ENCODE results near the gene DDX31. TPM values are rescaled to one million over a fixed set of nuclear protein-coding genes. Genes with fewer than 3 reads are reported as not detected.

DDX31 gene
- total RNA-seq, 2 donors from 2014 or later: 7.6 to 19.7 TPM

DNA sequence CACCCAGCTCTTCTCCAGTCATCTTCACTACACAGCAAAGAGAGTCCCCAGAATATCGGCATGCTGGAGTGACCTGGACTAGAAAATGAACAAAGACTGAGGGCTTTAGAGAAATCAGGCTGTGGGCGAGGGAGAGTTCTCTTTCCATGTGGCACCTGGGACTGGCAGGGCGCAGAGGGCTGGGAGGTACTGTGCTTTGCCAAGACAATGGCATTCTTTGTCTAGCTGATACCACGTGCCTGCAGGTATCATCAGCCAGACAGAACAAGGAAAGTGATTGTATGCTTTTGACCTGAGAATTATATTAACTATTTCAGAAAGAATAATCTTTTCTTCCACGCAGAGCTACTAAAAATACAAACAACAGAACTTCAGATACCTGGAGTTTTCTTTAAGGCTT lies 30.5 kb downstream of the DDX31 start:
- Histone ChIP-seq H3K36me3 (peaks cover 34% of the 10 kb centered on the region), H3K4me3 (no peak overlapping the region), H3K27me3 (replicated peaks; ENCODE audit: insufficient read depth) (no peaks in the 10 kb centered on the region), H3K27ac (no peak overlapping the region), H3K9me3 (no peaks in the 10 kb centered on the region), H3K4me1 (ENCODE audit: control insufficient read depth in 1 of 2, low read depth in 2 of 2) (no peaks in the 10 kb centered on the region)
- TF ChIP-seq, protein P1, sequence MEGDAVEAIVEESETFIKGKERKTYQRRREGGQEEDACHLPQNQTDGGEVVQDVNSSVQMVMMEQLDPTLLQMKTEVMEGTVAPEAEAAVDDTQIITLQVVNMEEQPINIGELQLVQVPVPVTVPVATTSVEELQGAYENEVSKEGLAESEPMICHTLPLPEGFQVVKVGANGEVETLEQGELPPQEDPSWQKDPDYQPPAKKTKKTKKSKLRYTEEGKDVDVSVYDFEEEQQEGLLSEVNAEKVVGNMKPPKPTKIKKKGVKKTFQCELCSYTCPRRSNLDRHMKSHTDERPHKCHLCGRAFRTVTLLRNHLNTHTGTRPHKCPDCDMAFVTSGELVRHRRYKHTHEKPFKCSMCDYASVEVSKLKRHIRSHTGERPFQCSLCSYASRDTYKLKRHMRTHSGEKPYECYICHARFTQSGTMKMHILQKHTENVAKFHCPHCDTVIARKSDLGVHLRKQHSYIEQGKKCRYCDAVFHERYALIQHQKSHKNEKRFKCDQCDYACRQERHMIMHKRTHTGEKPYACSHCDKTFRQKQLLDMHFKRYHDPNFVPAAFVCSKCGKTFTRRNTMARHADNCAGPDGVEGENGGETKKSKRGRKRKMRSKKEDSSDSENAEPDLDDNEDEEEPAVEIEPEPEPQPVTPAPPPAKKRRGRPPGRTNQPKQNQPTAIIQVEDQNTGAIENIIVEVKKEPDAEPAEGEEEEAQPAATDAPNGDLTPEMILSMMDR (IDR thresholded peaks at IDR 0.05): no peak
- DNase-seq (ENCODE audit: low spot score): no peak
- no peak for ATAC-seq (ENCODE audit: insufficient number of reproducible peaks, low FRiP score, low read depth)

DNA sequence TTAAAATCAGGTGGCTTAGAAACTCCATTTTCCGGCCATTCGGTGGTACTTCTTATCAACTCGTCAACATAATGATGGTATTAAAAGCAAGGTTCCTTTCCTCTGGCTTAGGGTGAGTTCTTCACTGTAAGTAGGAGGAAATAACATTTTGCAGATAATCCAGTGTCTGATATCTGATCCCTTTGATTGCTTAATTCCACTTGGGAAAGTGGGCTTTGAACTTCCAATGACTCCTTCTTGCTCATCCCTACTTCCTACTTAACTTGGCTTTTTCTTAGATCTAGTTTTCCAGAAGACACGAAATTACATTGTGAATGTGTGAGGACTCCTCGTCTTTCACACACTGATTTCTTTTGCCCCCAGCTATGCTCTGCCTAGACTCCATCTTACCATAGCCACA lies 31.5 kb downstream of the DDX31 start:
- H3K4me3 ChIP-seq: no peak overlapping the region
- H3K9me3 ChIP-seq: no peaks in the 10 kb centered on the region
- no peak overlapping the region for H3K27ac ChIP-seq
- TF ChIP-seq, protein P1 (IDR thresholded peaks at IDR 0.05): no peak
- H3K27me3 ChIP-seq (replicated peaks; ENCODE audit: insufficient read depth): no peaks in the 10 kb centered on the region
- DNase-seq (ENCODE audit: low spot score): no peak
- no peak for ATAC-seq (ENCODE audit: insufficient number of reproducible peaks, low FRiP score, low read depth)
- no peaks in the 10 kb centered on the region for H3K4me1 ChIP-seq (ENCODE audit: control insufficient read depth in 1 of 2, low read depth in 2 of 2)
- peaks cover 34% of the 10 kb centered on the region for H3K36me3 ChIP-seq

DNA sequence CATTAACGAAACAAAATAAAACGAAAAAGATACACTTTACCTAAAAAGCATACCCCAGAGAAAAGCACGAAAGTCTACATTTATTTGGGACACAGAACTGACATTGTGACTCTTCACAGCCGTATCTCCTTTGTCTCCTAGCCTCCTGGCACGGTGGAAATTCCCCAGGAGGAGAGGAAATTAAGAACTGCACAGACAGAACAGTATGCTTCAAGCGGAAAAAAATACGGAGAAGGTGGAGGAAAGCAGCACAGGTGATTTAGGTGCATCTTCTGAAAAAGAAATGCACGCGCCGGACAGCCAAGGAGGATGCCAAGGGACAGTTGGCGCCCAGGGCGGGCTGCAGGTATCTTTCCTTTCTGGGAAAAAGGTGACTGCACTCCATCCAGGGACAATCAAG lies 32.0 kb downstream of the DDX31 start:
- DNase-seq (ENCODE audit: low spot score) (no peak), ATAC-seq (ENCODE audit: insufficient number of reproducible peaks, low FRiP score, low read depth) (no peak)
- H3K4me3 ChIP-seq: no peak overlapping the region
- no peak overlapping the region for H3K27ac ChIP-seq
- H3K27me3 ChIP-seq (replicated peaks; ENCODE audit: insufficient read depth): no peaks in the 10 kb centered on the region
- H3K36me3 ChIP-seq: peaks cover 32% of the 10 kb centered on the region
- H3K9me3 ChIP-seq: no peaks in the 10 kb centered on the region
- no peaks in the 10 kb centered on the region for H3K4me1 ChIP-seq (ENCODE audit: control insufficient read depth in 1 of 2, low read depth in 2 of 2)
- TF ChIP-seq, protein P1 (IDR thresholded peaks at IDR 0.05): no peak

DNA sequence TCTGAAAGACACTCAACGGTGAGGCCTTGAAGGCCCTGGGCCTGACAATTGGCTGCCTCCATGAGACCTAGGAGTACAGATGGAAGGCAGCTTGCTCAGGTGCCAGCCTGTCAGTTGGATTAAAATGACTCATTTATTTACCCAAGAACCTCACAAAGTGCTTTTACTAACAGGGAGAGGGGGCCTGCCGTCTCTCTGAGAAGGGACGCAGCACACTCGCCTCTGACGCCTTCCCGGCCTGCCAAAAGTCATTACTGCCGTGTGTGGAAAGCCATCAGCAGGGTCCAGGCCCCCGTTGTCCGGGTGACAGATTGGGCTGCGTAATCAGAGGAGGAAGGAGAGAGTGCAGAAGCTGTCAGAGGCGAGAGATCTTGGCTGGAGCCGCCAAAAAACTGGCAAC lies 32.4 kb downstream of the DDX31 start:
- no peaks in the 10 kb centered on the region for H3K9me3 ChIP-seq
- TF ChIP-seq, protein P1 (IDR thresholded peaks at IDR 0.05): no peak
- H3K27ac ChIP-seq: no peak overlapping the region
- H3K36me3 ChIP-seq: peaks cover 32% of the 10 kb centered on the region
- no peak for ATAC-seq (ENCODE audit: insufficient number of reproducible peaks, low FRiP score, low read depth)
- no peaks in the 10 kb centered on the region for H3K27me3 ChIP-seq (replicated peaks; ENCODE audit: insufficient read depth)
- H3K4me3 ChIP-seq: no peak overlapping the region
- DNase-seq (ENCODE audit: low spot score): no peak
- no peaks in the 10 kb centered on the region for H3K4me1 ChIP-seq (ENCODE audit: control insufficient read depth in 1 of 2, low read depth in 2 of 2)

DNA sequence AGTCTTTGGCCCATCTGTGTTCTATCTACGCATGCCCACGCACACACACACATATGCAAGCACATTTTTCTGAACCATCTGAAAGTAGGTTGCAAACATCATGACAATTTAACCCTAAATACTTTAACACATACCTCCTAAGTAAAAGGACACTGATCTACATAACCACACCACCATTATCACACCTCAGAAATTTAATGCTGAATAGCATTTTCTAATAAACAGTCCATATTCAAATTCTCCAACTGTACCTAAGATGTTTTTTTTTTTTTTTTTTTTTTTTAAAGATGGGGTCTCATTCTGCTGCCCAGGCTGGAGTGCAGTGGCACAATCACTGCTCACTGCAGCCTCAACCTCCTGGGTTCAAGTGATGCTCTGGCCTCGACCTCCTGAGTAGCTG lies 35.5 kb downstream of the DDX31 start:
- ATAC-seq (ENCODE audit: insufficient number of reproducible peaks, low FRiP score, low read depth) (no peak), DNase-seq (ENCODE audit: low spot score) (no peak)
- H3K27me3 ChIP-seq (replicated peaks; ENCODE audit: insufficient read depth): no peaks in the 10 kb centered on the region
- TF ChIP-seq, protein P1 (IDR thresholded peaks at IDR 0.05): no peak
- H3K4me1 ChIP-seq (ENCODE audit: control insufficient read depth in 1 of 2, low read depth in 2 of 2): no peaks in the 10 kb centered on the region
- H3K9me3 ChIP-seq: no peaks in the 10 kb centered on the region
- H3K4me3 ChIP-seq: no peak overlapping the region
- H3K36me3 ChIP-seq: peaks cover 27% of the 10 kb centered on the region
- H3K27ac ChIP-seq: no peak overlapping the region
